ENCODE data around the gene ZNF611. TPM values are rescaled to one million over a fixed set of nuclear protein-coding genes. Genes with fewer than 3 reads are reported as not detected.

The ZNF611 gene
- total and polyA plus RNA-seq, 9 of the 15 experiments (the other 6 are each of a cell fraction or from before 2014, with no cell fraction given) = 3.7 to 29.6 (median 12.8) TPM

DNA sequence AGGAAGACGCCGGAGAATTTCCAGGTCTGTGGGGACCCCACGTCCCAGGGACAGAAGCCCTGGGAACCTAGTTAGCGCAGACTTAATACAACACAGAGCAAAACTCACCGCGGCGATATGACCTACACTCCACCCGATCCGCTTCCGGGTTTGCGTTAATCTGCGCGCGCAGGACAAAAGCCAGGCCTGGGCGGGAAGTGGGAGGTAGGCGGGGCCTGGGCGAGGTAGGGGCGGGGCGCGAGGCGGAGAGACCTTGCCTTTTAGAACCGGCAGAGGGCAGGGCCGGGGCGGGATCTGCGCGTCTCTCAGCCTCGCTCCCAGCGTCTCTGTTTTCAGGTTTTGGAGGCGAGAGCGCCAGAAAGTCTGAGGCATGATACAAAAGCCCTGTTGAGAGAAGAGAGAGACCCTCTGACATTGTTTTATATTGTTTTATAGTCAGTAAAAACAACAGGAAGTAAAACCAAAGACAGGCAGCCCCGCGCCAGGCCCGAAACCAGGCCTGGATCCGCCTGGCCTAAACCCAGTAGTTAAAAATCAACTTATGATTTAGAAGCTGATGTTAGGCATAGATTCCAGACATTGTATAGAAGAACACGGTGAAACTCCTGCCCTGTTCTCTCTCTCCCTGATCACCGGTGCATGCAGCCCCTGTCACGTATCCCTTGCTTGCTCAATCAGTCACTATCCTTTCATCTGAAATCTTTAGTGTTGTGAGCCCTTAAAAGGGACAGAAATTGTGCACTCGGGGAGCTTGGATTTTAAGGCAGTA, at the start of gene ZNF611 (continued):
- TF ChIP-seq ZNF253 (CRISPR knock-in tag; conservative IDR thresholded peaks at IDR 0.05) (no peak), YBX1 (IDR thresholded peaks at IDR 0.05) (no peak), KLF16 (IDR thresholded peaks at IDR 0.05) (no peak), HNRNPK (IDR thresholded peaks at IDR 0.05; ENCODE audit: low read depth, low read length, poor library complexity, severe bottlenecking) (no peak), ARID1B (IDR thresholded peaks at IDR 0.05) (no peak), TBP (optimal IDR thresholded peaks at IDR 0.05; ENCODE audit: low read depth, low read length) (peak; percentile 52), SMARCA5 (IDR thresholded peaks at IDR 0.05) (no peak), MCM5 (IDR thresholded peaks at IDR 0.05; ENCODE audit: low read depth) (no peak), SAFB (IDR thresholded peaks at IDR 0.05; ENCODE audit: borderline replicate concordance, low read depth, low read length) (no peak), SMARCB1 (IDR thresholded peaks at IDR 0.05; ENCODE audit: insufficient read length, low read depth) (no peak), TCF3 (CRISPR knock-in tag; IDR thresholded peaks at IDR 0.05) (no peak), RBM22 (IDR thresholded peaks at IDR 0.05; ENCODE audit: low read depth, low read length, poor library complexity, severe bottlenecking) (no peak)
- TF ChIP-seq, protein P1, sequence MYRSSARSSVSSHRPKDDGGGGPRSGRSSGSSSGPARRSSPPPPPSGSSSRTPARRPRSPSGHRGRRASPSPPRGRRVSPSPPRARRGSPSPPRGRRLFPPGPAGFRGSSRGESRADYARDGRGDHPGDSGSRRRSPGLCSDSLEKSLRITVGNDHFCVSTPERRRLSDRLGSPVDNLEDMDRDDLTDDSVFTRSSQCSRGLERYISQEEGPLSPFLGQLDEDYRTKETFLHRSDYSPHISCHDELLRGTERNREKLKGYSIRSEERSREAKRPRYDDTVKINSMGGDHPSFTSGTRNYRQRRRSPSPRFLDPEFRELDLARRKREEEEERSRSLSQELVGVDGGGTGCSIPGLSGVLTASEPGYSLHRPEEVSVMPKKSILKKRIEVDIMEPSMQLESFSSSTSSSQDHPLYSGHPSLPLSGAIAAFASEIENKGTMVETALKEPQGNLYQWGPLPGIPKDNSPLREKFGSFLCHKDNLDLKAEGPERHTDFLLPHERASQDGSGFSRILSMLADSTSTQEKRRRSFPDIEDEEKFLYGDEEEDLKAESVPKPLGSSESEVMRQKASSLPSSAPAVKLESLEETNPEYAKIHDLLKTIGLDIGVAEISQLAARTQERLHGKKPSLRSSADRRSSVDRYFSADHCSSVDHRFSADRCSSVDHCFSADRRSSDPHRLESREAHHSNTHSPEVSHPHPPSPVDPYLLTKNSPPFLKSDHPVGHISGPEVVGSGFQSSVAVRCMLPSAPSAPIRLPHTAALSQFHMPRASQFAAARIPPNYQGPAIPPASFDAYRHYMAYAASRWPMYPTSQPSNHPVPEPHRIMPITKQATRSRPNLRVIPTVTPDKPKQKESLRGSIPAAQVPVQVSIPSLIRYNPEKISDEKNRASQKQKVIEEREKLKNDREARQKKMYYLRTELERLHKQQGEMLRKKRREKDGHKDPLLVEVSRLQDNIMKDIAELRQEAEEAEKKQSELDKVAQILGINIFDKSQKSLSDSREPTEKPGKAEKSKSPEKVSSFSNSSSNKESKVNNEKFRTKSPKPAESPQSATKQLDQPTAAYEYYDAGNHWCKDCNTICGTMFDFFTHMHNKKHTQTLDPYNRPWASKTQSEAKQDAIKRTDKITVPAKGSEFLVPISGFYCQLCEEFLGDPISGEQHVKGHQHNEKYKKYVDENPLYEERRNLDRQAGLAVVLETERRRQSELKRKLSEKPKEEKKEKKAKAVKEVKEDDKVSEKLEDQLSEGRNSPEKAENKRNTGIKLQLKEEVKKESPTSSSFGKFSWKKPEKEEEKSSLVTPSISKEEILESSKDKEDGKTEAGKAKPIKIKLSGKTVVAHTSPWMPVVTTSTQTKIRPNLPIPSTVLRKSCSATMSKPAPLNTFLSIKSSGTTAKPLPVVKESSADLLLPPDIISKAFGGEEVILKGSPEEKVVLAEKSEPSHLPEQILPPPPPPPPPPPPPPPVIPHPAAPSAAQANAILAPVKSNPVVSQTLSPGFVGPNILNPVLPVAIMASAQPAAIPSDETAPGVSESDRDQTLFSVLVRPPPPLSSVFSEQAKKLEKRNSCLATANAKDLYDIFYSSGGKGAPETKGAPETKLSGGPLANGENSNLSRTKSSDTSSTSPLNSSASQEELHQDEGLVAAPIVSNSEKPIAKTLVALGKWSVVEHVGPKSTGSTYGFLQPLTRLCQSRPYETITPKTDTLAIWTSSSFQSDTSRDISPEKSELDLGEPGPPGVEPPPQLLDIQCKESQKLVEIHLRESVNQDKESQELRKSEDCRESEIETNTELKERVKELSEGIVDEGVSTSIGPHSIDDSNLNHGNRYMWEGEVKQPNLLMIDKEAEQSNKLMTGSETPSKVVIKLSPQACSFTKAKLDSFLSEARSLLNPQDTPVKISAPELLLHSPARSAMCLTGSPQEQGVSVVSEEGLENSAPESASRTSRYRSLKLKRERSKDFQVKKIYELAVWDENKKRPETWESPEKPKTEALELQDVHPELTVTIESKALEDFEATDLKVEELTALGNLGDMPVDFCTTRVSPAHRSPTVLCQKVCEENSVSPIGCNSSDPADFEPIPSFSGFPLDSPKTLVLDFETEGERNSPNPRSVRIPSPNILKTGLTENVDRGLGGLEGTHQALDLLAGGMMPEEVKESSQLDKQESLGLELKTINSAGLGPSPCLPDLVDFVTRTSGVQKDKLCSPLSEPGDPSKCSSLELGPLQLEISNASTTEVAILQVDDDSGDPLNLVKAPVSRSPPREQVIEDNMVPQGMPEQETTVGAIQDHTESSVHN (IDR thresholded peaks at IDR 0.05; ENCODE audit: borderline replicate concordance in 1 of 2, low read depth in 1 of 2) = no peak
- TF ChIP-seq, protein P2, sequence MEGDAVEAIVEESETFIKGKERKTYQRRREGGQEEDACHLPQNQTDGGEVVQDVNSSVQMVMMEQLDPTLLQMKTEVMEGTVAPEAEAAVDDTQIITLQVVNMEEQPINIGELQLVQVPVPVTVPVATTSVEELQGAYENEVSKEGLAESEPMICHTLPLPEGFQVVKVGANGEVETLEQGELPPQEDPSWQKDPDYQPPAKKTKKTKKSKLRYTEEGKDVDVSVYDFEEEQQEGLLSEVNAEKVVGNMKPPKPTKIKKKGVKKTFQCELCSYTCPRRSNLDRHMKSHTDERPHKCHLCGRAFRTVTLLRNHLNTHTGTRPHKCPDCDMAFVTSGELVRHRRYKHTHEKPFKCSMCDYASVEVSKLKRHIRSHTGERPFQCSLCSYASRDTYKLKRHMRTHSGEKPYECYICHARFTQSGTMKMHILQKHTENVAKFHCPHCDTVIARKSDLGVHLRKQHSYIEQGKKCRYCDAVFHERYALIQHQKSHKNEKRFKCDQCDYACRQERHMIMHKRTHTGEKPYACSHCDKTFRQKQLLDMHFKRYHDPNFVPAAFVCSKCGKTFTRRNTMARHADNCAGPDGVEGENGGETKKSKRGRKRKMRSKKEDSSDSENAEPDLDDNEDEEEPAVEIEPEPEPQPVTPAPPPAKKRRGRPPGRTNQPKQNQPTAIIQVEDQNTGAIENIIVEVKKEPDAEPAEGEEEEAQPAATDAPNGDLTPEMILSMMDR (IDR thresholded peaks at IDR 0.05 in 2 of 3, conservative IDR thresholded peaks at IDR 0.05 in 1 of 3; ENCODE audit: insufficient read depth in 2 of 3, low read depth in 1 of 3, low read length in 3 of 3) = peak; percentile 66 to 76 (median 75)
- TF ChIP-seq, protein P3, sequence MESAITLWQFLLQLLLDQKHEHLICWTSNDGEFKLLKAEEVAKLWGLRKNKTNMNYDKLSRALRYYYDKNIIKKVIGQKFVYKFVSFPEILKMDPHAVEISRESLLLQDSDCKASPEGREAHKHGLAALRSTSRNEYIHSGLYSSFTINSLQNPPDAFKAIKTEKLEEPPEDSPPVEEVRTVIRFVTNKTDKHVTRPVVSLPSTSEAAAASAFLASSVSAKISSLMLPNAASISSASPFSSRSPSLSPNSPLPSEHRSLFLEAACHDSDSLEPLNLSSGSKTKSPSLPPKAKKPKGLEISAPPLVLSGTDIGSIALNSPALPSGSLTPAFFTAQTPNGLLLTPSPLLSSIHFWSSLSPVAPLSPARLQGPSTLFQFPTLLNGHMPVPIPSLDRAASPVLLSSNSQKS (CRISPR knock-in tag; IDR thresholded peaks at IDR 0.05) = no peak

Data from K562 (cell line).